Measurements from ENCODE around the gene UTP3. TPM values are rescaled to one million over a fixed set of nuclear protein-coding genes. Genes with fewer than 3 reads are reported as not detected.

UTP3 gene
- total RNA-seq, 1 donor: 14.5 TPM

DNA sequence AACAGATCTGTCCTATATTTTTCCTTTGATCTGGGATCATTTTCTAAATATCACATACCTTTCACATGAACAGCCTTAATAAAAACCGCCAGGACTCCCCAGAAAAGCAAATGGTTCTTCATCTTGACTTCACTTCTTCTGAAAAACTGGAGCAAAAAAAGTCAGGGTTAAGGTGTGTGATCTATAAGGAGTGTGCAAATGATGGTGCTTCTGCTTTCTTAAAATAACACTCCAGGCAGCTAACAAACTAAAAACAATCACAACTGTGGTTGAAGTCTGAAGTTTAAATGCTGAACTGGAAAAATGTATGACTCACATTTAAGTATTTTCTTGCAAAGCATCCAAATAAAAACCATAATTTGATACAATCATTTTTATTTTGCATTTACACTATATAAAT, 22.0 kb upstream of the UTP3 start, which contains the start of gene JCHAIN:
JCHAIN (minus strand) TSS at position 140 of the 400 bp plus-strand sequence; CDS start at position 122, 18 bp downstream.
- H3K79me2 ChIP-seq (ENCODE audit: insufficient read depth, low read length): no peaks in the 10 kb centered on the region
- peak within 1 kb of the TSS; percentile 56 for H3K4me2 ChIP-seq (ENCODE audit: insufficient read depth, low read length)
- H3K36me3 ChIP-seq (ENCODE audit: insufficient read depth, low read length): no peaks in the 10 kb centered on the region
- H3K27me3 ChIP-seq (ENCODE audit: insufficient read depth, low read length): no peaks in the 10 kb centered on the region
- no peaks in the 10 kb centered on the region for H4K20me1 ChIP-seq (ENCODE audit: insufficient read depth, low read length)
- H3K4me1 ChIP-seq (ENCODE audit: insufficient read depth, low read length): peaks cover 27% of the 10 kb centered on the region
- no peak for DNase-seq (ENCODE audit: insufficient read length, low spot score, missing footprints)
- no peak within 1 kb of the TSS for H3K4me3 ChIP-seq (ENCODE audit: insufficient read depth, low read length)
- TF ChIP-seq, protein P1, sequence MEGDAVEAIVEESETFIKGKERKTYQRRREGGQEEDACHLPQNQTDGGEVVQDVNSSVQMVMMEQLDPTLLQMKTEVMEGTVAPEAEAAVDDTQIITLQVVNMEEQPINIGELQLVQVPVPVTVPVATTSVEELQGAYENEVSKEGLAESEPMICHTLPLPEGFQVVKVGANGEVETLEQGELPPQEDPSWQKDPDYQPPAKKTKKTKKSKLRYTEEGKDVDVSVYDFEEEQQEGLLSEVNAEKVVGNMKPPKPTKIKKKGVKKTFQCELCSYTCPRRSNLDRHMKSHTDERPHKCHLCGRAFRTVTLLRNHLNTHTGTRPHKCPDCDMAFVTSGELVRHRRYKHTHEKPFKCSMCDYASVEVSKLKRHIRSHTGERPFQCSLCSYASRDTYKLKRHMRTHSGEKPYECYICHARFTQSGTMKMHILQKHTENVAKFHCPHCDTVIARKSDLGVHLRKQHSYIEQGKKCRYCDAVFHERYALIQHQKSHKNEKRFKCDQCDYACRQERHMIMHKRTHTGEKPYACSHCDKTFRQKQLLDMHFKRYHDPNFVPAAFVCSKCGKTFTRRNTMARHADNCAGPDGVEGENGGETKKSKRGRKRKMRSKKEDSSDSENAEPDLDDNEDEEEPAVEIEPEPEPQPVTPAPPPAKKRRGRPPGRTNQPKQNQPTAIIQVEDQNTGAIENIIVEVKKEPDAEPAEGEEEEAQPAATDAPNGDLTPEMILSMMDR (IDR thresholded peaks at IDR 0.05; ENCODE audit: extremely low read depth, low read depth, low read length): no peak
- no peak within 1 kb of the TSS for H2AFZ ChIP-seq (ENCODE audit: low read length)
- no peaks in the 10 kb centered on the region for H3K9me3 ChIP-seq (ENCODE audit: low read depth, low read length)
- H3K27ac ChIP-seq (ENCODE audit: low read depth, low read length): no peak within 1 kb of the TSS

- Histone ChIP-seq H3K9me3 (ENCODE audit: low read depth, low read length) (no peaks in the 10 kb centered on the region), H3K27ac (ENCODE audit: low read depth, low read length) (no peak overlapping the region), H3K79me2 (ENCODE audit: insufficient read depth, low read length) (no peaks in the 10 kb centered on the region), H3K36me3 (ENCODE audit: insufficient read depth, low read length) (no peaks in the 10 kb centered on the region), H4K20me1 (ENCODE audit: insufficient read depth, low read length) (no peaks in the 10 kb centered on the region), H2AFZ (ENCODE audit: low read length) (peak overlapping the region; percentile 13), H3K4me1 (ENCODE audit: insufficient read depth, low read length) (peaks cover 27% of the 10 kb centered on the region), H3K4me2 (ENCODE audit: insufficient read depth, low read length) (peak overlapping the region; percentile 46), H3K4me3 (ENCODE audit: insufficient read depth, low read length) (peak overlapping the region; percentile 15), H3K27me3 (ENCODE audit: insufficient read depth, low read length) (no peaks in the 10 kb centered on the region)
- DNase-seq (ENCODE audit: insufficient read length, low spot score, missing footprints): no peak
- TF ChIP-seq, protein P1 (IDR thresholded peaks at IDR 0.05; ENCODE audit: extremely low read depth, low read depth, low read length): no peak
Measured at GRCh38 chr4:70667740-70668535, 20.4 kb upstream of the UTP3 start.

GRCh38 chr4:70670332-70671014, 17.9 kb upstream of the UTP3 start:
- no peaks in the 10 kb centered on the region for H3K9me3 ChIP-seq (ENCODE audit: low read depth, low read length)
- no peaks in the 10 kb centered on the region for H4K20me1 ChIP-seq (ENCODE audit: insufficient read depth, low read length)
- no peak overlapping the region for H3K4me3 ChIP-seq (ENCODE audit: insufficient read depth, low read length)
- no peak overlapping the region for H3K27ac ChIP-seq (ENCODE audit: low read depth, low read length)
- H3K4me1 ChIP-seq (ENCODE audit: insufficient read depth, low read length): peaks cover 27% of the 10 kb centered on the region
- H3K79me2 ChIP-seq (ENCODE audit: insufficient read depth, low read length): no peaks in the 10 kb centered on the region
- DNase-seq (ENCODE audit: insufficient read length, low spot score, missing footprints): peak; percentile 46
- TF ChIP-seq, protein P1 (IDR thresholded peaks at IDR 0.05; ENCODE audit: extremely low read depth, low read depth, low read length): no peak
- no peak overlapping the region for H2AFZ ChIP-seq (ENCODE audit: low read length)
- peak overlapping the region; percentile 37 for H3K4me2 ChIP-seq (ENCODE audit: insufficient read depth, low read length)
- no peaks in the 10 kb centered on the region for H3K27me3 ChIP-seq (ENCODE audit: insufficient read depth, low read length)
- no peaks in the 10 kb centered on the region for H3K36me3 ChIP-seq (ENCODE audit: insufficient read depth, low read length)

DNA sequence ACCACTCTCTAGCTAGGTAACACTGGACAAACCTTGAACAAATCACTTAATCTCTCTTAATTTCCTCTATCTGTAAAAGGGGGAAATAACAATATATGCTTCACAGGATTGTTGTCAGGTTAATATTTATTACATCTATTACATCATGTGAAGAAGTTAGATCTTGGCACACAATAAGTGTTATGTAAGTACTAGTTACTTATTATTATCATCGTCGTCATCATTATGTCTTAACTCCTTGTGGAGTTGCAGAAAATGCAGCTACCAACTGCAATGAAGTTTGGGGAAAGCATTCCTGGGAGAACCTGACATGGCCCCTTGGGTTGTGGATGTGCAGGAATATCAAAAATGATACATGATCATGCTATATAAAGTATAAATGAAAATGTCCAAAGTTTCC, 17.2 kb upstream of the UTP3 start:
- Histone ChIP-seq H3K27ac (ENCODE audit: low read depth, low read length) (no peak overlapping the region), H3K36me3 (ENCODE audit: insufficient read depth, low read length) (no peaks in the 10 kb centered on the region), H3K27me3 (ENCODE audit: insufficient read depth, low read length) (no peaks in the 10 kb centered on the region), H4K20me1 (ENCODE audit: insufficient read depth, low read length) (no peaks in the 10 kb centered on the region), H3K4me2 (ENCODE audit: insufficient read depth, low read length) (no peak overlapping the region), H3K79me2 (ENCODE audit: insufficient read depth, low read length) (no peaks in the 10 kb centered on the region), H2AFZ (ENCODE audit: low read length) (no peak overlapping the region), H3K9me3 (ENCODE audit: low read depth, low read length) (no peaks in the 10 kb centered on the region), H3K4me1 (ENCODE audit: insufficient read depth, low read length) (peaks cover 24% of the 10 kb centered on the region), H3K4me3 (ENCODE audit: insufficient read depth, low read length) (no peak overlapping the region)
- no peak for DNase-seq (ENCODE audit: insufficient read length, low spot score, missing footprints)
- TF ChIP-seq, protein P1 (IDR thresholded peaks at IDR 0.05; ENCODE audit: extremely low read depth, low read depth, low read length): no peak
